Measurements from ENCODE around the gene KCNE4.

DNA sequence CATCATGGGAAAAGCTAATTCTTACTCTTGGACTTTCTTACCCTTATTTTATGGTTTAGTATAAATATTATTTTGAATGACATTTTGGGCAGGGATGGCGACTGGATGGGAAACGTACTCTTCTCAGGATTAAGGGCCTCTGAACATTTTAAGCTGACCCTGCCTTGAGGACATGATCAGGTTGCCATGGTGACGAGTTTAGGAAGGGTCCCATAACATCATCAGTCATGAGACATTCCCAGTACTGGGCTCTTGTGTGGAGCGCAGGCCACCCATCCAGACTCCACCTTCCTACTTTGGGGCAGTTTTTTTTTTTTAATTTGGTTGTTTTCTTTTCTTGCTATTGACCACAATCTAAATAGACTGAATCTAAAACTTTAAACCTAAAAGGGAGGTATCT is 40.7 kb downstream of the KCNE4 start:
- TF ChIP-seq GATA3 (IDR thresholded peaks at IDR 0.05; ENCODE audit: low read depth, low read length) (no peak), GATA2 (IDR thresholded peaks at IDR 0.05; ENCODE audit: low read depth, low read length) (no peak)
